Measurements from ENCODE around the gene CDKN2B-AS1. TPM values are rescaled to one million over a fixed set of nuclear protein-coding genes. Genes with fewer than 3 reads are reported as not detected.

CDKN2B-AS1 gene
- total RNA-seq, 2 donors from 2014 or later: not detected

DNA sequence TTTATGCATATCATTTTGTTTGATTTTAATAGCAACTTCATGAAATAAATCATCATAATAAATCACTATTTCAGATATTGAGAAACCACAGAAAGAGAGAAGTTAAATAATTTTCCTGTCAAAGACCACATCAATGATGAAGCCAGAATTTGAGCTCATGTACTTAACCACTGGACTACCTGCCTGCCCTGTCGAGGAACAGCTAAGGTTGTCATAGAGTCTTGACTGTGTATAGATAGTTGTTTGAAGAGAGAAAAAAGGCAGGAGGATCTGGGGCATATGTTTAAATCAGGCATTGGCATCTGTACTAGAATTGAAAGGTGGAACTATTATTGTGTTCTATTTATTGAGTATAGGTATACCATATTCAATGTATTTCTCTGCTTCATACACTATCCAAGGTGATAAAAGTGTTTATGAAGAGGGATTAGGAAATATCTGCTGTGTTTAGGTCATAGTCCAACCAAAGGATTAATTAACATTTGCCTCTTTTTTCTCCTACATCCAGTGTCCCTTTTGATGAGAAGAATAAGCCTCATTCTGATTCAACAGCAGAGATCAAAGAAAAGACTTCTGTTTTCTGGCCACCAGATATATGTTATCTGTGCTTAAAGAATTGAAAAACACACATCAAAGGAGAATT lies 51.8 kb downstream of the CDKN2B-AS1 start:
- no peaks in the 10 kb centered on the region for H3K4me1 ChIP-seq (ENCODE audit: control insufficient read depth, insufficient read depth, low read length)
- no peak for DNase-seq
- no peaks in the 10 kb centered on the region for H3K9me3 ChIP-seq (ENCODE audit: control insufficient read depth, low read length)
- no peak overlapping the region for H3K9ac ChIP-seq (ENCODE audit: extremely low read depth, low read length, poor library complexity, severe bottlenecking)
- Mint-ChIP-seq H3K4me1 (peaks cover 10% of the 10 kb centered on the region), H3K27me3 (ENCODE audit: insufficient read depth) (peaks cover 5% of the 10 kb centered on the region), H3K9me3 (no peaks in the 10 kb centered on the region), H3K27ac (no peak overlapping the region), H3K4me3 (no peak overlapping the region), H3K36me3 (ENCODE audit: low read depth) (no peaks in the 10 kb centered on the region)
- no peaks in the 10 kb centered on the region for H3K27me3 ChIP-seq (ENCODE audit: control insufficient read depth, insufficient read depth, low read length, poor library complexity, severe bottlenecking)
- H3K36me3 ChIP-seq (ENCODE audit: control insufficient read depth, insufficient read depth, low read length): no peaks in the 10 kb centered on the region
- no peak overlapping the region for H3K27ac ChIP-seq (ENCODE audit: low read depth, low read length)
- no peak overlapping the region for H3K4me3 ChIP-seq (ENCODE audit: low read length)
- WGBS, 2 experiments (ENCODE audit: insufficient coverage in 1 of 2, insufficient read length in 1 of 2): 88 to 89% methylated on average over 1 of the region's 1 CpG
- no peak for TF ChIP-seq CTCF (conservative IDR thresholded peaks at IDR 0.05)

DNA sequence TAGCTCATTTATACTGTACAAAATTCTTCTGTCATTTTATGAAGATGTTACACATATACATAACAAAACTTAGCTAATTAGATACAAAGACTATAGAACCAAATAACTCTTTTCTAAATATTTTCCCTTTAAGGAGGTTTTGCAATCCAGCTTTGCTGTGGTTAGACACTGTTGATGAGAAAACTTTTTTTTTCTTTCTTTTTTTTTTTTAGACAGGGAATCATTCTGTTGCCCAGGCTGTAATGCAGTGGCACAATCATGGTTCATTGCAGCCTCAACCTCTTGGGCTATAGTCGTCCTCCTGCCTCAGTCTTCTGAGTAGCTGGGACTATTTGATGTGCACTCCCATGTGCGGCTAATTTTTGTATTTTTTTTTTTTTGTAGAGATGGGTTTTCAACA lies 53.0 kb downstream of the CDKN2B-AS1 start:
- WGBS, 2 experiments (ENCODE audit: insufficient coverage in 1 of 2, insufficient read length in 1 of 2): 93 to 94% methylated on average over 2 of the region's 2 CpGs
- peaks cover 16% of the 10 kb centered on the region for H3K4me1 Mint-ChIP-seq
- H3K4me3 Mint-ChIP-seq: no peak overlapping the region

GRCh38 chr9:22049411-22049810 lies 54.8 kb downstream of the CDKN2B-AS1 start:
- Histone ChIP-seq H3K27me3 (ENCODE audit: control insufficient read depth, insufficient read depth, low read length, poor library complexity, severe bottlenecking) (no peaks in the 10 kb centered on the region), H3K4me1 (ENCODE audit: control insufficient read depth, insufficient read depth, low read length) (peaks cover 2% of the 10 kb centered on the region), H3K9ac (ENCODE audit: extremely low read depth, low read length, poor library complexity, severe bottlenecking) (no peak overlapping the region), H3K27ac (ENCODE audit: low read depth, low read length) (no peak overlapping the region), H3K4me3 (ENCODE audit: low read length) (no peak overlapping the region), H3K36me3 (ENCODE audit: control insufficient read depth, insufficient read depth, low read length) (no peaks in the 10 kb centered on the region), H3K9me3 (ENCODE audit: control insufficient read depth, low read length) (no peaks in the 10 kb centered on the region)
- Mint-ChIP-seq H3K27ac (no peak overlapping the region), H3K9me3 (no peaks in the 10 kb centered on the region), H3K4me3 (no peak overlapping the region), H3K27me3 (ENCODE audit: insufficient read depth) (peaks cover 5% of the 10 kb centered on the region), H3K4me1 (peaks cover 22% of the 10 kb centered on the region), H3K36me3 (ENCODE audit: low read depth) (no peaks in the 10 kb centered on the region)
- no peak for TF ChIP-seq CTCF (conservative IDR thresholded peaks at IDR 0.05)
- no peak for DNase-seq
- WGBS, 2 experiments (ENCODE audit: insufficient coverage in 1 of 2, insufficient read length in 1 of 2): 91 to 100% methylated on average over 1 of the region's 1 CpG

More for the DNA sequence above, 53.0 kb downstream of the CDKN2B-AS1 start:
- Mint-ChIP-seq H3K9me3 (no peaks in the 10 kb centered on the region), H3K36me3 (ENCODE audit: low read depth) (no peaks in the 10 kb centered on the region), H3K27ac (no peak overlapping the region), H3K27me3 (ENCODE audit: insufficient read depth) (peaks cover 5% of the 10 kb centered on the region)
- Histone ChIP-seq H3K9me3 (ENCODE audit: control insufficient read depth, low read length) (no peaks in the 10 kb centered on the region), H3K27me3 (ENCODE audit: control insufficient read depth, insufficient read depth, low read length, poor library complexity, severe bottlenecking) (no peaks in the 10 kb centered on the region), H3K9ac (ENCODE audit: extremely low read depth, low read length, poor library complexity, severe bottlenecking) (no peak overlapping the region), H3K4me1 (ENCODE audit: control insufficient read depth, insufficient read depth, low read length) (no peaks in the 10 kb centered on the region), H3K27ac (ENCODE audit: low read depth, low read length) (no peak overlapping the region), H3K36me3 (ENCODE audit: control insufficient read depth, insufficient read depth, low read length) (no peaks in the 10 kb centered on the region), H3K4me3 (ENCODE audit: low read length) (no peak overlapping the region)
- no peak for TF ChIP-seq CTCF (conservative IDR thresholded peaks at IDR 0.05)
- DNase-seq: no peak
